GM12878 (cell line): ENCODE results near the gene CAMK4. TPM values are rescaled to one million over a fixed set of nuclear protein-coding genes. Genes with fewer than 3 reads are reported as not detected.

ENCODE experiments used
- ATAC-seq: fragments of 200-7000 bp; cut with Tn5 transposase; 3 replicates; pipeline ENCODE4 v1.9.1; 2020; ENCODE audit warnings: mild to moderate bottlenecking, moderate library complexity
- BruUV-seq: library from RNA; stranded (reverse); fragments of 400-500 nt; replicated peaks from 2 replicates; lab custom pipeline; 2021; lab: Mats Ljungman, UMichigan
- CTCF ChIA-PET: fragments of 300-600 bp; sonication (Branson Sonifier 250); formaldehyde crosslinking; extraction: SDS; loops from one replicate; lab custom pipeline; 2021; ENCODE audit warnings: inconsistent platforms; lab: Yijun Ruan, JAX
- POLR2A ChIA-PET: fragments of 350-600 bp; formaldehyde crosslinking; extraction: SDS; loops from one replicate; lab custom pipeline; 2021; ENCODE audit warnings: inconsistent platforms; lab: Charles Lee
- RAD21 ChIA-PET: fragments of 300-600 bp; sonication (Branson Sonifier 250); formaldehyde crosslinking; loops from one replicate; lab custom pipeline; 2023; ENCODE audit warnings: antibody characterized with exemption; ENCODE audit not compliant: unreplicated experiment; lab: Charles Lee
- SMC1A ChIA-PET: fragments of 300-600 bp; sonication (Branson Sonifier 250); formaldehyde crosslinking; loops from one replicate; lab custom pipeline; 2023; ENCODE audit not compliant: unreplicated experiment, uncharacterized antibody; lab: Charles Lee
- DNase-seq: peaks from one replicate; pipeline ENCODE4 v3.0.0-alpha.2; 2011; ENCODE audit warnings: low read depth, low spot score
- FAIRE-seq: peaks from 3 replicates; lab custom pipeline; 2011; peaks lifted over from hg19 to GRCh38; lab: Jason Lieb, UNC
- H2AFZ ChIP-seq: 2 replicates; pipeline ENCODE4 v1.6.0; 2011; ENCODE audit warnings: low read depth, low read length, control low read depth; ENCODE audit not compliant: control insufficient read depth
- H3K27ac ChIP-seq: 2 replicates; pipeline ENCODE4 v1.5.1; 2011; ENCODE audit warnings: control low read depth; ENCODE audit not compliant: control insufficient read depth, insufficient read depth
- H3K27me3 ChIP-seq, 2 experiments: replicated peaks in 1 of 2; 2 replicates each; pipeline versions ENCODE4 v1.6.0 to v1.6.1; 2011; ENCODE audit warnings: low read length in 1 of 2; ENCODE audit not compliant: control insufficient read depth in 2 of 2, insufficient read depth in 2 of 2
- H3K36me3 ChIP-seq, 2 experiments: 2 replicates each; pipeline ENCODE4 v1.5.1; 2011; ENCODE audit warnings: low read length in 1 of 2; ENCODE audit not compliant: control insufficient read depth in 2 of 2, insufficient read depth in 2 of 2
- H3K4me1 ChIP-seq: 2 replicates; pipeline ENCODE4 v1.6.1; 2011; ENCODE audit warnings: mild to moderate bottlenecking, low read length, moderate library complexity, mixed read lengths; ENCODE audit not compliant: control insufficient read depth, insufficient read depth
- H3K4me2 ChIP-seq: 2 replicates; pipeline ENCODE4 v1.6.0; 2011; ENCODE audit warnings: control low read depth; ENCODE audit not compliant: control insufficient read depth, insufficient read depth
- H3K4me3 ChIP-seq: fragments of 200-600 bp; sonication (generic); 2 replicates; pipeline ENCODE4 v1.5.1; 2016
- H3K79me2 ChIP-seq: 2 replicates; pipeline ENCODE4 v1.6.0; 2011; ENCODE audit warnings: low read length; ENCODE audit not compliant: control insufficient read depth, insufficient read depth
- H3K9ac ChIP-seq: 2 replicates; pipeline ENCODE4 v1.8.0; 2011; ENCODE audit warnings: low read length, control low read depth, mixed read lengths; ENCODE audit not compliant: control insufficient read depth, insufficient read depth
- H3K9me3 ChIP-seq: replicated peaks from 3 replicates; pipeline ENCODE4 v1.5.1; 2011; ENCODE audit warnings: mild to moderate bottlenecking, low read length; ENCODE audit not compliant: control insufficient read depth, insufficient read depth
- H4K20me1 ChIP-seq: 2 replicates; pipeline ENCODE4 v1.6.0; 2011; ENCODE audit not compliant: control insufficient read depth, insufficient read depth
- BHLHE40 ChIP-seq, 2 experiments: fragments of 450-650 bp in 1 of 2; IDR thresholded peaks; 2 replicates each; pipeline ENCODE4 v1.6.1; 2011 to 2017; ENCODE audit warnings: low read depth in 2 of 2, borderline replicate concordance in 1 of 2, improper control_type of control experiment in 1 of 2, low read length in 1 of 2, mild to moderate bottlenecking in 1 of 2
- CBX3 ChIP-seq: fragments of 200-600 bp; sonication (generic); IDR thresholded peaks from 2 replicates; pipeline ENCODE4 v1.6.1; 2016; ENCODE audit warnings: low read depth, borderline replicate concordance
- FOXM1 ChIP-seq: IDR thresholded peaks from 2 replicates; pipeline ENCODE4 v1.6.1; 2012; ENCODE audit warnings: low read depth, mild to moderate bottlenecking, inconsistent platforms, low read length, moderate library complexity
- LARP7 ChIP-seq: fragments of 450-650 bp; IDR thresholded peaks from 2 replicates; pipeline ENCODE4 v1.6.1; 2017; ENCODE audit warnings: mild to moderate bottlenecking
- MYC ChIP-seq: IDR thresholded peaks from 2 replicates; pipeline ENCODE4 v1.6.1; 2011; ENCODE audit warnings: mild to moderate bottlenecking, low read length, moderate library complexity, inconsistent platforms; ENCODE audit not compliant: insufficient read depth, insufficient replicate concordance, insufficient read length, severe bottlenecking
- NBN ChIP-seq: fragments of 450-650 bp; IDR thresholded peaks from 2 replicates; pipeline ENCODE4 v1.6.1; 2016
- RAD21 ChIP-seq: IDR thresholded peaks from 2 replicates; pipeline ENCODE4 v1.6.1; 2011; ENCODE audit warnings: mild to moderate bottlenecking, low read depth, low read length, moderate library complexity; ENCODE audit not compliant: insufficient read depth
- RFX5 ChIP-seq: IDR thresholded peaks from 2 replicates; pipeline ENCODE4 v1.6.1; 2011; ENCODE audit warnings: low read depth, low read length, improper control_type of control experiment
- SKIL ChIP-seq: fragments of 450-650 bp; IDR thresholded peaks from 2 replicates; pipeline ENCODE4 v1.6.1; 2017; ENCODE audit warnings: mild to moderate bottlenecking, low read depth, inconsistent platforms; ENCODE audit not compliant: poor library complexity, severe bottlenecking
- SMAD5 ChIP-seq: IDR thresholded peaks from 2 replicates; pipeline ENCODE4 v1.6.1; 2016; ENCODE audit warnings: antibody characterized with exemption, low read depth
- STAT3 ChIP-seq: IDR thresholded peaks from 2 replicates; pipeline ENCODE4 v1.6.1; 2011; ENCODE audit warnings: low read depth, low read length, improper control_type of control experiment
- TCF7 ChIP-seq: IDR thresholded peaks from 2 replicates; pipeline ENCODE4 v1.6.1; 2014; ENCODE audit warnings: antibody characterized with exemption, borderline replicate concordance
- USF2 ChIP-seq: IDR thresholded peaks from 2 replicates; pipeline ENCODE4 v1.6.1; 2011; ENCODE audit warnings: low read depth, low read length, improper control_type of control experiment, borderline replicate concordance
- ZNF207 ChIP-seq: fragments of 450-650 bp; IDR thresholded peaks from 2 replicates; pipeline ENCODE4 v1.6.1; 2014; ENCODE audit warnings: antibody characterized with exemption, mild to moderate bottlenecking, borderline replicate concordance
- ZNF384 ChIP-seq: IDR thresholded peaks from 2 replicates; pipeline ENCODE4 v1.6.1; 2012; ENCODE audit warnings: low read depth, mild to moderate bottlenecking, low read length, improper control_type of control experiment, borderline replicate concordance
- WGBS: methylation state at CpG from one replicate; pipeline ENCODE4 v1.1.6; 2016; ENCODE audit warnings: low lambda C conversion rate; ENCODE audit not compliant: insufficient replicate concordance, insufficient coverage; ENCODE audit errors: missing lambda C conversion rate; 5-methylcytosine and 5-hydroxymethylcytosine counted together
- in situ Hi-C: fragments of 300-500 bp; cut with MboI; formaldehyde crosslinking; loops from 9 replicates; pipeline ENCODE4 v1.14.3; 2018; ENCODE audit warnings: mixed read lengths
- intact Hi-C: fragments of 100-400 bp; cut with micrococcal nuclease; formaldehyde crosslinking; loops from one replicate; pipeline ENCODE4 v1.14.2; 2022; ENCODE audit not compliant: unreplicated experiment
- polyA plus RNA-seq, 11 experiments: library from polyadenylated mRNA; depleted of rRNA in 4 of 11; unstranded in 6 of 11; stranded (reverse) in 5 of 11; fragments of >200 nt; fragmentation: Nextera tagmentation in 4 of 11; fragmentation: Illumina TruSeq in 1 of 11; extraction: Ambion mirVana in 4 of 11; extraction: Trizol in 1 of 11; gene quantifications; 1 replicate in 1 of 11; 2 replicates in 10 of 11; pipeline versions ENCODE4 v1.2.1 to v1.2.3, GENCODE V29; 2011 to 2016; ENCODE audit warnings: inconsistent platforms in 2 of 11, missing spikeins in 2 of 11, low read depth in 1 of 11
- total RNA-seq, 4 experiments: library from RNA; depleted of rRNA in 3 of 4; stranded (reverse); fragments of >200 nt in 3 of 4; fragmentation: Illumina TruSeq in 1 of 4; extraction: Trizol in 1 of 4; gene quantifications; 2 replicates each; pipeline versions ENCODE4 v1.2.1 to v1.2.3, GENCODE V29; 2013 to 2021
- TF ChIP-seq, protein P1 (sequence below): fragments of 450-650 bp; IDR thresholded peaks from 2 replicates; pipeline ENCODE4 v1.6.1; 2017; ENCODE audit warnings: low read depth, mild to moderate bottlenecking, moderate library complexity
- TF ChIP-seq, protein P2 (sequence below): fragments of 450-650 bp; IDR thresholded peaks from 2 replicates; pipeline ENCODE4 v1.6.1; 2017; ENCODE audit warnings: mild to moderate bottlenecking

CAMK4 gene
- total and polyA plus RNA-seq, 10 of the 15 experiments (the other 5 are each of a cell fraction or from before 2014, with no cell fraction given) = 13.3 to 51.9 (median 35.3) TPM

DNA sequence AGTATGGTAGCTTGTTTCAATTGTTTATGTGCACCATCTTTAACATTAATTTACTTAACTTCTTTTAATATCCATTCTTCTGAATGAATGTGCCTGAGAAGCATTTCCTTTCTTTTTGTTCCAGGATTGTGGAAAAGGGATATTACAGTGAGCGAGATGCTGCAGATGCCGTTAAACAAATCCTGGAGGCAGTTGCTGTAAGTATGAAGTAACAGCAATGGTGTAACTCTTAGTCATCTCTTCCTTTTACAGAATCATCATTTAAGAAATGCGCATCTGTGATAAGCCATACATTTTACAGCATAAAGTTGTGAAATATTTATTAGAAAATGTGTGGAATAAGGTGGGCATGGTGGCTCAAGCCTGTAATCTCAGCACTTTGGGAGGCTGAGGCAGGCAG lies 170.4 kb downstream of the CAMK4 start:
- Histone ChIP-seq H3K79me2 (no peaks in the 10 kb centered on the region), H3K4me1 (no peaks in the 10 kb centered on the region), H3K4me2 (no peak overlapping the region), H4K20me1 (no peaks in the 10 kb centered on the region), H3K9me3 (no peaks in the 10 kb centered on the region), H3K4me3 (no peak overlapping the region), H3K27me3 (no peaks in the 10 kb centered on the region), H3K36me3 (no peaks in the 10 kb centered on the region), H2AFZ (no peak overlapping the region), H3K9ac (no peak overlapping the region), H3K27ac (no peak overlapping the region)
- WGBS = 100% methylated on average over 3 of the region's 3 CpGs
- ChIA-PET CTCF (no interaction called here), RAD21 (no interaction called here), SMC1A (interaction anchor here (0.9 to 1.4 kb wide), 2 partner anchors 45 to 74 kb away, joined by 3 read pairs; no protein-coding TSS in a partner anchor), POLR2A (no interaction called here)
- ATAC-seq (no peak), DNase-seq (no peak), FAIRE-seq (no peak)
- in situ Hi-C loops = no loop called here
- BruUV-seq = no TSS peak
- intact Hi-C loops = no loop called here
- TF ChIP-seq CBX3 (no peak), BHLHE40 (IDR thresholded peaks at IDR 0.05; ENCODE audit: borderline replicate concordance in 1 of 2, low read depth in 2 of 2, low read length in 1 of 2) (no peak), MYC (no peak), LARP7 (no peak), SMAD5 (no peak), NBN (no peak), RFX5 (no peak), FOXM1 (no peak), USF2 (no peak), ZNF207 (no peak), TCF7 (no peak), STAT3 (no peak), RAD21 (no peak), ZNF384 (no peak), SKIL (no peak)
- TF ChIP-seq, protein P1, sequence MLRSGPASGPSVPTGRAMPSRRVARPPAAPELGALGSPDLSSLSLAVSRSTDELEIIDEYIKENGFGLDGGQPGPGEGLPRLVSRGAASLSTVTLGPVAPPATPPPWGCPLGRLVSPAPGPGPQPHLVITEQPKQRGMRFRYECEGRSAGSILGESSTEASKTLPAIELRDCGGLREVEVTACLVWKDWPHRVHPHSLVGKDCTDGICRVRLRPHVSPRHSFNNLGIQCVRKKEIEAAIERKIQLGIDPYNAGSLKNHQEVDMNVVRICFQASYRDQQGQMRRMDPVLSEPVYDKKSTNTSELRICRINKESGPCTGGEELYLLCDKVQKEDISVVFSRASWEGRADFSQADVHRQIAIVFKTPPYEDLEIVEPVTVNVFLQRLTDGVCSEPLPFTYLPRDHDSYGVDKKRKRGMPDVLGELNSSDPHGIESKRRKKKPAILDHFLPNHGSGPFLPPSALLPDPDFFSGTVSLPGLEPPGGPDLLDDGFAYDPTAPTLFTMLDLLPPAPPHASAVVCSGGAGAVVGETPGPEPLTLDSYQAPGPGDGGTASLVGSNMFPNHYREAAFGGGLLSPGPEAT = no peak
- TF ChIP-seq, protein P2, sequence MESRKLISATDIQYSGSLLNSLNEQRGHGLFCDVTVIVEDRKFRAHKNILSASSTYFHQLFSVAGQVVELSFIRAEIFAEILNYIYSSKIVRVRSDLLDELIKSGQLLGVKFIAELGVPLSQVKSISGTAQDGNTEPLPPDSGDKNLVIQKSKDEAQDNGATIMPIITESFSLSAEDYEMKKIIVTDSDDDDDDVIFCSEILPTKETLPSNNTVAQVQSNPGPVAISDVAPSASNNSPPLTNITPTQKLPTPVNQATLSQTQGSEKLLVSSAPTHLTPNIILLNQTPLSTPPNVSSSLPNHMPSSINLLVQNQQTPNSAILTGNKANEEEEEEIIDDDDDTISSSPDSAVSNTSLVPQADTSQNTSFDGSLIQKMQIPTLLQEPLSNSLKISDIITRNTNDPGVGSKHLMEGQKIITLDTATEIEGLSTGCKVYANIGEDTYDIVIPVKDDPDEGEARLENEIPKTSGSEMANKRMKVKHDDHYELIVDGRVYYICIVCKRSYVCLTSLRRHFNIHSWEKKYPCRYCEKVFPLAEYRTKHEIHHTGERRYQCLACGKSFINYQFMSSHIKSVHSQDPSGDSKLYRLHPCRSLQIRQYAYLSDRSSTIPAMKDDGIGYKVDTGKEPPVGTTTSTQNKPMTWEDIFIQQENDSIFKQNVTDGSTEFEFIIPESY = no peak
